AG04450 (cell line): Measurements from ENCODE around the gene ATN1. TPM values are rescaled to one million over a fixed set of nuclear protein-coding genes. Genes with fewer than 3 reads are reported as not detected.
A peak's percentile ranks its signal among the peaks of the same experiment; 100 is the strongest.

Experiments
- CTCF ChIA-PET: fragments of 300-600, 350-600 bp; formaldehyde crosslinking; extraction: SDS; loops from one replicate; lab custom pipeline; 2022; ENCODE audit warnings: antibody characterized with exemption, inconsistent platforms; lab: Charles Lee
- POLR2A ChIA-PET: fragments of 350-600 bp; formaldehyde crosslinking; extraction: SDS; loops from one replicate; lab custom pipeline; 2021; ENCODE audit warnings: antibody characterized with exemption, inconsistent platforms; lab: Yijun Ruan, JAX
- DNase-seq: peaks from one replicate; pipeline ENCODE4 v3.0.0-alpha.2; 2011; ENCODE audit warnings: low read depth, low spot score
- H3K27ac ChIP-seq: one replicate; pipeline ENCODE4 v1.5.1; 2012; ENCODE audit warnings: low read depth, low read length, control low read depth
- H3K27me3 ChIP-seq: one replicate; pipeline ENCODE4 v1.6.0; 2012; ENCODE audit warnings: low read length; ENCODE audit not compliant: control insufficient read depth, insufficient read depth
- H3K4me3 ChIP-seq: 2 replicates; pipeline ENCODE4 v1.5.1; 2011; ENCODE audit warnings: mild to moderate bottlenecking, low read depth, low read length, control low read depth
- H3K9me3 ChIP-seq: 2 replicates; pipeline ENCODE4 v1.5.1; 2012; ENCODE audit warnings: low read length; ENCODE audit not compliant: control insufficient read depth, insufficient read depth
- polyA plus RNA-seq: library from polyadenylated mRNA; depleted of rRNA; stranded (reverse); fragments of >200 nt; gene quantifications from 2 replicates; pipeline ENCODE4 v1.2.3, GENCODE V29; 2011
- TF ChIP-seq, protein P1 (sequence below): IDR thresholded peaks from 2 replicates; pipeline ENCODE4 v1.5.1; 2011; ENCODE audit warnings: low read depth, low read length, control low read depth, inconsistent platforms

Gene ATN1
- polyA plus RNA-seq, 1 experiment, result 11.2 TPM

DNA sequence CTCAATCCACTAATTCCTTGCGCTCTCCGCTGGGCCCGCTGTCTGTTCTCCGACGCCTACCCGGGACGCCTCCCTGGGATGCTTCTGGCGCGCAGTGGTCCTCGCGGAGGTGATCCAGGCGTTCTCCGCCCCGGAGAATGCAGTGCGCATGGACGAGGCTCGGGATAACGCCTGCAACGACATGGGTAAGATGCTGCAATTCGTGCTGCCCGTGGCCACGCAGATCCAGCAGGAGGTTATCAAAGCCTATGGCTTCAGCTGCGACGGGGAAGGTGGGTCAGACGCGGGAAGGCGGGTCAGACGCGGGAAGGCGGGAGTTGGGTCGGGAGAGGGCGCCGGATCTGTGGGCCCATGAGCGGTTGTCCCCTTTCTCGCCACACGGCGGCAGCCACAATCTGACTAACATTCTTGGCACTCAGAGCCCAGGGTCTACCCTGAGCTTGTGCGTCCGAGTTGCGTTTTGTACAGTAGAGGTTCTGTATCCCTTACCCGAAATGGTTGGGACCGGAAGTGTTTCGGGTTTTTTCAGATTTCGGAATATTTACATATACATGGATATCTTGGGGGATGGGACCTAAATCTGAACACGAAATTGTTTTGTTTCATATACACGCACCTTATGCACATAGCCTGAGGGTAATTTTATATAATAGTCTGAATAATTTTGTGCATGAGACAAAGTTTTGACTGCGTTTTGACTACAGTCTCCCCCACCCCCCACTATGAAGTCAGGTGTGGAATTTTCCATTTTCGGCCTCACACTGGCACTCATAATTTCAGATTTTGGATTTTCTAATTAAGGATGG is 16.8 kb downstream of the ATN1 start:
- Histone ChIP-seq H3K27ac (peak overlapping the region; percentile 94), H3K4me3 (peak overlapping the region; percentile 79), H3K27me3 (no peaks in the 10 kb centered on the region), H3K9me3 (no peaks in the 10 kb centered on the region; the same call in 1 of the 2 replicates)
- ChIA-PET CTCF (interaction anchor here (0.5 to 4.1 kb wide), 18 partner anchors 15 to 693 kb away, joined by 3 to 19 read pairs (median 5); partner anchors contain the start of genes C1R and C1RL), POLR2A (interaction anchor here (0.5 to 4.2 kb wide), 18 partner anchors 14 to 255 kb away, joined by 3 to 36 read pairs (median 4); partner anchors contain the start of genes ATN1, C1RL, SPSB2 and TPI1)
- TF ChIP-seq, protein P1, sequence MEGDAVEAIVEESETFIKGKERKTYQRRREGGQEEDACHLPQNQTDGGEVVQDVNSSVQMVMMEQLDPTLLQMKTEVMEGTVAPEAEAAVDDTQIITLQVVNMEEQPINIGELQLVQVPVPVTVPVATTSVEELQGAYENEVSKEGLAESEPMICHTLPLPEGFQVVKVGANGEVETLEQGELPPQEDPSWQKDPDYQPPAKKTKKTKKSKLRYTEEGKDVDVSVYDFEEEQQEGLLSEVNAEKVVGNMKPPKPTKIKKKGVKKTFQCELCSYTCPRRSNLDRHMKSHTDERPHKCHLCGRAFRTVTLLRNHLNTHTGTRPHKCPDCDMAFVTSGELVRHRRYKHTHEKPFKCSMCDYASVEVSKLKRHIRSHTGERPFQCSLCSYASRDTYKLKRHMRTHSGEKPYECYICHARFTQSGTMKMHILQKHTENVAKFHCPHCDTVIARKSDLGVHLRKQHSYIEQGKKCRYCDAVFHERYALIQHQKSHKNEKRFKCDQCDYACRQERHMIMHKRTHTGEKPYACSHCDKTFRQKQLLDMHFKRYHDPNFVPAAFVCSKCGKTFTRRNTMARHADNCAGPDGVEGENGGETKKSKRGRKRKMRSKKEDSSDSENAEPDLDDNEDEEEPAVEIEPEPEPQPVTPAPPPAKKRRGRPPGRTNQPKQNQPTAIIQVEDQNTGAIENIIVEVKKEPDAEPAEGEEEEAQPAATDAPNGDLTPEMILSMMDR, result peak; percentile 83
- DNase-seq, result peak; percentile 88

DNA sequence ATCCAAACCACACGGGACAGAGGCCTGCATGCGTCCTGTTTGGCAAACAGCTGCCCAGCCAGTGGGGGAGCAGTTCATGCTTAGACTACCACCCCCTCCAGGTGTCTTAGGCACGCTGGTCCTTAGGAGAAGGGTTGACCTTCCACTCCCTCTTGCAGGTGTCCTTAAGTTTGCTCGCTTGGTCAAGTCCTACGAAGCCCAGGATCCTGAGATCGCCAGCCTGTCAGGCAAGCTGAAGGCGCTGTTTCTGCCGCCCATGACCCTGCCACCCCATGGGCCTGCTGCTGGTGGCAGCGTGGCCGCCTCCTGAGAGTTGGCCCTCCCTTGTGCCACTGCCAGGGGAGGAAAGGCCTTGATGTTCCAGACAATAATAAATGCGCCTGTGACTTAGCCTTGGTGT is 17.9 kb downstream of the ATN1 start:
- TF ChIP-seq, protein P1, result no peak
- CTCF ChIA-PET, result interaction anchor here (0.9 to 4.1 kb wide), 11 partner anchors 16 to 692 kb away, joined by 3 to 19 read pairs (median 8); partner anchors contain the start of gene C1RL
- no peak for DNase-seq
- H3K9me3 ChIP-seq, result no peaks in the 10 kb centered on the region; the same call in 1 of the 2 replicates
- 0 out of 2 replicates have a peak overlapping the region, but pooled peaks have one; percentile 79 for H3K4me3 ChIP-seq
- no peaks in the 10 kb centered on the region for H3K27me3 ChIP-seq
- no peak overlapping the region for H3K27ac ChIP-seq
- POLR2A ChIA-PET, result interaction anchor here (0.8 to 4.2 kb wide), 5 partner anchors 16 to 168 kb away, joined by 3 to 22 read pairs (median 3); no protein-coding TSS in a partner anchor

DNA sequence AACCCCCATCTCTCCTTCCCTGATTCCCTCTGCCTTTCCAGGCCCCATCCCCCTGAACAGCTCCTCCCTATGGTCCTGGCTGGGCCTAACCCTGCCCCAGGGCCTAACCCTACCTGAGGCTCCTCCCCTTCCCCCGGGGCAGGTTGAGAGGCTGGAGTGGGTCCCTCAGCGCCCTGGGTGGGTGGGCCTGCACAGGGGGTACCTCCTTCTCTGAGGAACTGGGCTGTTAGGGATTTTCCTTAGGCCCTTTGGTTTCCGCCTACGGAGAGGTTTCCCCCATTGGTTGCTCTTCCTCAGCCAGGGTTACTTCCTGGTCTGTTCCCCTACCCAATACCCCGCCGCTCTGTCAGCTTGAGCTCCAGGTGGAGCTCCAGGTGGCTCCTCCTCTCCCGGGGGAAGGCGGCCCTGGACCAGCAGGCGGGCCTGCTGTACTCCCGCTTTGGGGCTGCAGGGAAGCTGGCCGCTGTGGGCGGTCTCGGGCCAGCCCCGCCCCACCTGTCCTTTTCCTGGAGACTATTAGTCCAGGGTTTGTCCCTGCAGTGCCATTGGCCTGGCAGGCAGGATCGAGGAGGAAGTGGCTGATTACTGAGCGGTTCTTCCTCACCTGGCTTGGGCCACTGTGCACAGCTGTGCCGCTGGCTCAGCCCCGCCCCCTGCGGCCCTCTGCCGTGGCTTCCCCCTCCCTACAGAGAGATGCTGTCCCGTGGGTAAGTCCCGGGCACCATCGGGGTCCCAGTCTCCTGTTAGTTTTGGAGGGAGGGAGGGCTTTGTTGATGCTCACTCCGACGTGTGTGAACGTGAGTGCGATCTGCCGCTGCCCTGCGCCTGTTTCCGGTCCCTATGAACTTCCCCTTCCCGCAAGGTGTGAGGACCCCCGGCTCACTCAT is 18.5 kb downstream of the ATN1 start:
- Histone ChIP-seq H3K9me3 (no peaks in the 10 kb centered on the region; the same call in 1 of the 2 replicates), H3K4me3 (no peak overlapping the region), H3K27ac (no peak overlapping the region), H3K27me3 (no peaks in the 10 kb centered on the region)
- POLR2A ChIA-PET, result interaction anchor here (0.6 to 4.2 kb wide), 6 partner anchors 15 to 167 kb away, joined by 3 to 22 read pairs (median 3); no protein-coding TSS in a partner anchor
- TF ChIP-seq, protein P1, result no peak
- CTCF ChIA-PET, result interaction anchor here (1.4 to 4.1 kb wide), 4 partner anchors 15 to 199 kb away, joined by 9 to 18 read pairs (median 10); partner anchors contain the start of gene C1RL
- DNase-seq, result no peak

DNA sequence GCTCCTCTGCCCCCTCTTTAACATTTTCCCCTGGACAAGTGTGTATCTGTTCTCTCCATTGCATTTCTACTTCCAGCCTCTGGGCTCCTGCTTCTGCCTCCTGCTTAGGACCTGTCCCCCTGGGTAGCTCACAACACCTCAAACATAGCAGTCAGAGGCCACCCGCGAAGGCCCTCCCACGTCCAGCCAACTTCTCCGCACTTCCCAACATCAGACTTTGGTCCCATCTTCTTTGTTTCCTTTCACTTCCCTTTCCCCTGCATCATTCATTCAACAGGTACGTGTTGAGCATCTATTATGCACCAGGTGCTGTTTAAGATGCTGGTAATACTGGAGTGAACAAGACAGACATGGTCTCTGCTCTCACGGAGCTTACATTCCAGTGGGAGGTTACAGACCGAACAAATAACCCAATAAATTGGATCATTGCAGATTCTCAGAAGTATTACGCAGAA is 19.2 kb downstream of the ATN1 start:
- TF ChIP-seq, protein P1, result no peak
- H3K4me3 ChIP-seq, result no peak overlapping the region
- H3K9me3 ChIP-seq, result no peaks in the 10 kb centered on the region; the same call in 1 of the 2 replicates
- no peaks in the 10 kb centered on the region for H3K27me3 ChIP-seq
- DNase-seq, result no peak
- no peak overlapping the region for H3K27ac ChIP-seq
- POLR2A ChIA-PET, result interaction anchor here (0.6 to 0.9 kb wide), 3 partner anchors 17 to 79 kb away, joined by 3 read pairs; no protein-coding TSS in a partner anchor
- CTCF ChIA-PET, result interaction anchor here (4.1 kb wide), 1 partner anchor 15 kb away, joined by 18 read pairs; no protein-coding TSS in a partner anchor
